Measurements from ENCODE around the gene TSPAN18. TPM values are rescaled to one million over a fixed set of nuclear protein-coding genes. Genes with fewer than 3 reads are reported as not detected.

The TSPAN18 gene
- total and polyA plus RNA-seq, 8 donors: 2.1 to 60.3 (median 11.0) TPM

DNA sequence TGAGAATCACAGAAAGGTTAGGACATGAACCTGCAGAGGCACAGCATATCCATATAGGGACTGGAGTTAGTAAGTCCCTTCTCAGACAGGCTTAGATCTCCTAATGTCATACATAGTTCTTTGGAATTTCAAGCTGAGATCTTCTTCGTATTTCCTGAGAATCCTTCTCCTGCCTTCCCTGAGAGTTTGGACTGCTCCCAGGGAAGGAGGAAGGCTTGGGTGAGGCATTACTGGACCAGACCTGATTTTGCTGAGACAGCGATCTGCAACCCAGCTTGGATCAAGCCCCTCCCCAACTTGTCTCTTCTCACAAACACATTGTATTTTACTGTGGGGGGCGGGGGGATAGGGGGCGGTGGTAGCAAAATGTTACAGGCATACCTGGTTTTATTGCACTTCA is 108.5 kb downstream of the TSPAN18 start:
- WGBS, 5 donors: 71 to 92% (median 82%) methylated on average over 4 of the region's 4 CpGs
- no peak for TF ChIP-seq EP300 (IDR thresholded peaks at IDR 0.05)
- peak overlapping the region in 3 of 5 donors; percentile 54 to 74 (median 62) for H3K27ac ChIP-seq
- no peaks in the 10 kb centered on the region for H3K27me3 ChIP-seq
- peaks cover 0 to 47% (median 13%) of the 10 kb centered on the region in 4 donors for H3K4me1 ChIP-seq
- intact Hi-C loops (cut with DNase I; ENCODE audit: low total_unique reads): no loop called here
- DNase-seq: no peak
- no peaks in the 10 kb centered on the region for H3K36me3 ChIP-seq
- H3K9me3 ChIP-seq: no peaks in the 10 kb centered on the region
- no peak overlapping the region for H3K4me3 ChIP-seq

- intact Hi-C loops (cut with DNase I; ENCODE audit: low total_unique reads): no loop called here
- Histone ChIP-seq H3K9me3 (no peaks in the 10 kb centered on the region), H3K36me3 (no peaks in the 10 kb centered on the region), H3K27ac (peak overlapping the region in 1 of 5 donors; percentile 74), H3K4me3 (no peak overlapping the region), H3K27me3 (no peaks in the 10 kb centered on the region), H3K4me1 (peaks cover 0 to 53% (median 15%) of the 10 kb centered on the region in 4 donors)
- no peak for TF ChIP-seq EP300 (IDR thresholded peaks at IDR 0.05)
- WGBS, 5 donors: 53 to 69% (median 59%) methylated on average over 4 of the region's 4 CpGs
- peak in 1 of 2 donors; percentile 51 for DNase-seq
Measured at GRCh38 chr11:44835938-44836337, 109.2 kb downstream of the TSPAN18 start.

GRCh38 chr11:44837661-44838060 is 110.9 kb downstream of the TSPAN18 start:
- H3K36me3 ChIP-seq: no peaks in the 10 kb centered on the region

DNA sequence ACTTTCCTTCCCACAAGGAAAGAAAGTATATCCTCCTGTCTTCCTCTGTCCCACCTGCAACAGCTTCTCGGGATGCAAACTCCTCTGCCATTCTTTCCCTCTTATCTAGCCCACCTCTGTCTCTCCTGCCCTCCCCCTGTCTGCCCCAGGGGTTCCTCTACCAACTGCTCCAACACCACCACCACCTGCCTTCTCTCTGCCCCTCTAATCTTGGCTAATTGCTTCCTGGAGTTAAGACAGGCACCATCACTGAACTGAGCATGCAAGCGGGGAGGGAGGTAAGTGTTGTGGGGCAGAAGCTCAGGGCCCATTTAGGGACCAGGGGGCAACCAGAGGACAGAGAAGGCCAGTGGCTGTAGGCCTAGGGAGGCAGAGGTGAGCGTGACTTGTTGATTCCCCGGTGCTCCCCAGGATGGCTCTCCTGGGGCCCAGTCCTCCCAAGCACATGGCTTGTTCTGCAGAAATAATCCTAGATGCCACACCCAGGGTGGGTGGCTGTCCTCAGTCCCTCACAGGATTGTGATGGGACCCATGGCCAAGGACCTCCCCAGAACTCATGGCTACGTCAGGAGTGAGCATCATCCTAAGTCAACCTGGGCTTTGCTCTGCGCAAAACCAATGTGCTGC is 112.8 kb downstream of the TSPAN18 start:
- Histone ChIP-seq H3K9me3 (peaks cover 0 to 6% (median 3%) of the 10 kb centered on the region in 4 donors), H3K27ac (no peak overlapping the region), H3K4me3 (no peak overlapping the region), H3K36me3 (no peaks in the 10 kb centered on the region), H3K27me3 (no peaks in the 10 kb centered on the region), H3K4me1 (peaks cover 0 to 32% (median 11%) of the 10 kb centered on the region in 4 donors)
- 63 to 81% (median 70%) methylated on average over 4 to 6 of the region's 6 CpGs for WGBS, 5 donors
- DNase-seq: no peak
- TF ChIP-seq EP300 (IDR thresholded peaks at IDR 0.05): no peak
- no peak for TF ChIP-seq POLR2A (IDR thresholded peaks at IDR 0.05)
- TF ChIP-seq CTCF (IDR thresholded peaks at IDR 0.05): no peak
- no peak for TF ChIP-seq POLR2AphosphoS5 (IDR thresholded peaks at IDR 0.05)
- intact Hi-C loops (cut with DNase I; ENCODE audit: low total_unique reads): no loop called here

More at GRCh38 chr11:44837661-44838060, 110.9 kb downstream of the TSPAN18 start:
- no peak for DNase-seq
- 75 to 91% (median 80%) methylated on average over 1 of the region's 1 CpG for WGBS, 5 donors
- Histone ChIP-seq H3K9me3 (no peaks in the 10 kb centered on the region), H3K27me3 (no peaks in the 10 kb centered on the region), H3K27ac (no peak overlapping the region), H3K4me3 (no peak overlapping the region), H3K4me1 (peaks cover 0 to 52% (median 19%) of the 10 kb centered on the region in 4 donors)
- intact Hi-C loops (cut with DNase I; ENCODE audit: low total_unique reads): no loop called here
- TF ChIP-seq CTCF (IDR thresholded peaks at IDR 0.05) (no peak), POLR2A (IDR thresholded peaks at IDR 0.05) (no peak), POLR2AphosphoS5 (IDR thresholded peaks at IDR 0.05) (no peak), EP300 (IDR thresholded peaks at IDR 0.05) (no peak)

GRCh38 chr11:44840085-44840478 is 113.3 kb downstream of the TSPAN18 start:
- Histone ChIP-seq H3K9me3 (peaks cover 0 to 6% (median 3%) of the 10 kb centered on the region in 4 donors), H3K4me1 (peaks cover 0 to 27% (median 8%) of the 10 kb centered on the region in 4 donors), H3K27ac (no peak overlapping the region), H3K27me3 (no peaks in the 10 kb centered on the region), H3K36me3 (no peaks in the 10 kb centered on the region), H3K4me3 (no peak overlapping the region)
- DNase-seq: no peak
- intact Hi-C loops (cut with DNase I; ENCODE audit: low total_unique reads): no loop called here
- TF ChIP-seq POLR2AphosphoS5 (IDR thresholded peaks at IDR 0.05): no peak
- TF ChIP-seq EP300 (IDR thresholded peaks at IDR 0.05): no peak
- TF ChIP-seq POLR2A (IDR thresholded peaks at IDR 0.05): no peak
- TF ChIP-seq CTCF (IDR thresholded peaks at IDR 0.05): no peak
- 81 to 90% (median 83%) methylated on average over 3 of the region's 3 CpGs for WGBS, 5 donors

All from stomach (tissue), 9 donors.